Trophoblast cell (in vitro differentiated cells and primary cell): ENCODE measurements around the gene CD69.
A peak's percentile ranks its signal among the peaks of the same experiment; 100 is the strongest.
"Not testable (repeated sequence)": the region's sequence is repeated elsewhere in the genome, so short reads cannot be mapped to it uniquely, and the experiment has no call there.

ENCODE experiments used
- DNase-seq, 2 donors: peaks; one replicate each; pipeline ENCODE4 v3.0.0-alpha.2; 2016
- H2AFZ ChIP-seq: 2 replicates; pipeline ENCODE4 v1.6.1; 2013; ENCODE audit warnings: low read length, moderate library complexity, mild to moderate bottlenecking; ENCODE audit not compliant: insufficient read depth, poor library complexity
- H2AK5ac ChIP-seq: 2 replicates; pipeline ENCODE4 v1.6.1; 2013; ENCODE audit warnings: mild to moderate bottlenecking, low read length
- H2BK120ac ChIP-seq: 2 replicates; pipeline ENCODE4 v1.6.1; 2013; ENCODE audit warnings: low read length, mild to moderate bottlenecking, moderate library complexity; ENCODE audit not compliant: insufficient read depth, poor library complexity
- H2BK12ac ChIP-seq: 2 replicates; pipeline ENCODE4 v1.6.1; 2013; ENCODE audit warnings: mild to moderate bottlenecking, low read length, moderate library complexity
- H2BK5ac ChIP-seq: 2 replicates; pipeline ENCODE4 v1.6.1; 2013; ENCODE audit warnings: low read length, low read depth, moderate library complexity, mild to moderate bottlenecking; ENCODE audit not compliant: poor library complexity
- H3K14ac ChIP-seq: 2 replicates; pipeline ENCODE4 v1.6.1; 2013; ENCODE audit warnings: mild to moderate bottlenecking, low read length
- H3K18ac ChIP-seq: 2 replicates; pipeline ENCODE4 v1.6.1; 2013; ENCODE audit warnings: mild to moderate bottlenecking, low read length
- H3K23ac ChIP-seq: 2 replicates; pipeline ENCODE4 v1.6.1; 2013; ENCODE audit warnings: low read length
- H3K27ac ChIP-seq: 2 replicates; pipeline ENCODE4 v1.5.1; 2013; ENCODE audit warnings: low read depth, mild to moderate bottlenecking, inconsistent platforms, low read length, moderate library complexity
- H3K27me3 ChIP-seq: 2 replicates; pipeline ENCODE4 v1.6.1; 2013; ENCODE audit warnings: inconsistent platforms, mild to moderate bottlenecking, low read length, moderate library complexity; ENCODE audit not compliant: insufficient read depth
- H3K36me3 ChIP-seq, 2 experiments: 1 replicate in 1 of 2; 2 replicates in 1 of 2; pipeline ENCODE4 v1.6.1; 2013; ENCODE audit warnings: low read length in 2 of 2, mild to moderate bottlenecking in 2 of 2, moderate library complexity in 1 of 2; ENCODE audit not compliant: insufficient read depth in 2 of 2, control insufficient read depth in 1 of 2
- H3K4ac ChIP-seq: 2 replicates; pipeline ENCODE4 v1.6.1; 2013; ENCODE audit warnings: low read depth, mild to moderate bottlenecking, low read length, moderate library complexity
- H3K4me1 ChIP-seq, 2 experiments: 1 replicate in 1 of 2; 2 replicates in 1 of 2; pipeline ENCODE4 v1.6.1; 2013; ENCODE audit warnings: low read length in 2 of 2, mild to moderate bottlenecking in 2 of 2, moderate library complexity in 1 of 2; ENCODE audit not compliant: insufficient read depth in 2 of 2, control insufficient read depth in 1 of 2
- H3K4me2 ChIP-seq: 2 replicates; pipeline ENCODE4 v1.6.1; 2013; ENCODE audit warnings: inconsistent platforms, mild to moderate bottlenecking, low read length, moderate library complexity
- H3K4me3 ChIP-seq: 2 replicates; pipeline ENCODE4 v1.5.1; 2013; ENCODE audit warnings: mild to moderate bottlenecking, low read depth, low read length, inconsistent platforms
- H3K79me1 ChIP-seq: one replicate; pipeline ENCODE4 v1.6.1; 2013; ENCODE audit warnings: low read length
- H3K79me2 ChIP-seq: 2 replicates; pipeline ENCODE4 v1.6.1; 2013; ENCODE audit warnings: low read length, mild to moderate bottlenecking; ENCODE audit not compliant: control insufficient read depth, insufficient read depth, poor library complexity
- H3K9ac ChIP-seq: 2 replicates; pipeline ENCODE4 v1.6.1; 2013; ENCODE audit warnings: mild to moderate bottlenecking, low read length
- H3K9me3 ChIP-seq: 2 replicates; pipeline ENCODE4 v1.6.1; 2013; ENCODE audit warnings: low read depth, mild to moderate bottlenecking, control low read depth, inconsistent platforms, low read length; ENCODE audit not compliant: insufficient read depth
- H4K12ac ChIP-seq: 2 replicates; pipeline ENCODE4 v1.6.1; 2013; ENCODE audit warnings: low read depth, mild to moderate bottlenecking, low read length, moderate library complexity
- H4K8ac ChIP-seq: 2 replicates; pipeline ENCODE4 v1.6.1; 2013; ENCODE audit warnings: low read depth, mild to moderate bottlenecking, low read length, moderate library complexity
- H4K91ac ChIP-seq: one replicate; pipeline ENCODE4 v1.6.1; 2013; ENCODE audit warnings: low read depth, mild to moderate bottlenecking, low read length, moderate library complexity
- WGBS: extraction: QIAGEN DNeasy Blood & Tissue Kit; methylation state at CpG from one replicate; pipeline ENCODE4 v1.1.7; 2013; ENCODE audit warnings: missing lambda C conversion rate; ENCODE audit not compliant: insufficient read length, insufficient coverage; ENCODE audit errors: extremely low coverage; 5-methylcytosine and 5-hydroxymethylcytosine counted together

The CD69 gene

DNA sequence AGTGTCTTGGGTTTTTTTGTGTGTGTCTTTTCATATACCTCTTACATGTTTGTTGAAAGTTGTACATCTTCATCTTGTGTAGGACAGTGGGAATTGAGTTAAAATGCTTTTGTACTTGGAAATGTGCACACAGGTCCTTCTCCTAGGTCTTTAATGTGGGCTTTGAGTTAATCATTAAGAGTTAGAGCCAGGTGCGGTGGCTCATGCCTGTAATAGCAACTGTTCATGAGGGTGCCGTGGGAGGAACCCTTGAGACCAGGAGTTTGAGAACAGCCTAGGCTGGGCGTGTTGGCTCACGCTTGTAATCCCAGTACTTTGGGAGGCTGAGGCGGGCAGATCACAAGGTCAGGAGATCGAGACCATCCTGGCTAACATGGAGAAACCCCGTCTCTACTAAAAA lies 41.7 kb downstream of the CD69 start:
- H2AFZ ChIP-seq = no peak overlapping the region
- no peak overlapping the region for H3K9ac ChIP-seq
- peaks cover 0 to 2% of the 10 kb centered on the region in 2 experiments for H3K4me1 ChIP-seq
- H3K9me3 ChIP-seq = no peaks in the 10 kb centered on the region
- no peaks in the 10 kb centered on the region for H3K36me3 ChIP-seq
- H2AK5ac ChIP-seq = no peak overlapping the region
- no peak overlapping the region for H3K4ac ChIP-seq
- H3K79me2 ChIP-seq = no peaks in the 10 kb centered on the region
- no peak overlapping the region for H3K23ac ChIP-seq
- no peak overlapping the region for H4K91ac ChIP-seq
- H3K79me1 ChIP-seq = no peaks in the 10 kb centered on the region
- H4K12ac ChIP-seq = no peak overlapping the region
- no CpG with 5 or more reads among the region's 7 CpGs for WGBS
- H2BK12ac ChIP-seq = no peak overlapping the region
- H3K27ac ChIP-seq = no peak overlapping the region
- H4K8ac ChIP-seq = no peak overlapping the region
- no peak overlapping the region for H2BK5ac ChIP-seq
- no peak for DNase-seq
- H2BK120ac ChIP-seq = no peak overlapping the region
- H3K27me3 ChIP-seq = no peaks in the 10 kb centered on the region
- H3K4me2 ChIP-seq = no peak overlapping the region
- no peak overlapping the region for H3K14ac ChIP-seq
- no peak overlapping the region for H3K4me3 ChIP-seq
- no peak overlapping the region for H3K18ac ChIP-seq

- H2AFZ ChIP-seq = no peak overlapping the region
- H2BK12ac ChIP-seq = no peak overlapping the region
- no peaks in the 10 kb centered on the region for H3K27me3 ChIP-seq
- no peaks in the 10 kb centered on the region for H3K79me1 ChIP-seq
- no peak overlapping the region for H2AK5ac ChIP-seq
- no peak overlapping the region for H4K91ac ChIP-seq
- H3K27ac ChIP-seq = no peak overlapping the region
- no peak overlapping the region for H3K9ac ChIP-seq
- H3K9me3 ChIP-seq = no peaks in the 10 kb centered on the region
- no CpG with 5 or more reads among the region's 15 CpGs for WGBS
- H3K23ac ChIP-seq = no peak overlapping the region
- DNase-seq = no peak
- H2BK120ac ChIP-seq = no peak overlapping the region
- H3K4ac ChIP-seq = no peak overlapping the region
- H3K14ac ChIP-seq = no peak overlapping the region
- no peak overlapping the region for H3K18ac ChIP-seq
- no peaks in the 10 kb centered on the region for H3K36me3 ChIP-seq
- H2BK5ac ChIP-seq = no peak overlapping the region
- H3K4me1 ChIP-seq = peaks cover 0 to 1% of the 10 kb centered on the region in 2 experiments
- no peak overlapping the region for H3K4me3 ChIP-seq
- H4K8ac ChIP-seq = no peak overlapping the region
- H3K79me2 ChIP-seq = no peaks in the 10 kb centered on the region
- no peak overlapping the region for H4K12ac ChIP-seq
- H3K4me2 ChIP-seq = no peak overlapping the region
These were observed 43.4 kb downstream of the CD69 start for GRCh38 chr12:9717070-9717925.

GRCh38 chr12:9713032-9713558 lies 47.6 kb downstream of the CD69 start:
- not testable (repeated sequence) for H4K8ac ChIP-seq, H3K4me3 ChIP-seq, H3K4me1 ChIP-seq, H3K9me3 ChIP-seq, H3K9ac ChIP-seq, H3K4me2 ChIP-seq, H3K18ac ChIP-seq, H2BK120ac ChIP-seq, H2AFZ ChIP-seq, H3K14ac ChIP-seq, H3K79me1 ChIP-seq, DNase-seq, H2AK5ac ChIP-seq, H4K91ac ChIP-seq, H4K12ac ChIP-seq, H3K79me2 ChIP-seq, H3K27ac ChIP-seq, H2BK12ac ChIP-seq, H3K4ac ChIP-seq, H3K23ac ChIP-seq, H3K36me3 ChIP-seq, H3K27me3 ChIP-seq, H2BK5ac ChIP-seq
- no CpG with 5 or more reads among the region's 6 CpGs for WGBS

- H4K12ac ChIP-seq = no peak overlapping the region
- H3K9ac ChIP-seq = no peak overlapping the region
- H3K27ac ChIP-seq = no peak overlapping the region
- H3K79me1 ChIP-seq = no peaks in the 10 kb centered on the region
- peaks cover 5 to 7% of the 10 kb centered on the region in 2 experiments for H3K4me1 ChIP-seq
- DNase-seq = peak in 1 of 2 donors; percentile 75
- no peak overlapping the region for H3K18ac ChIP-seq
- no peaks in the 10 kb centered on the region for H3K36me3 ChIP-seq
- no peaks in the 10 kb centered on the region for H3K79me2 ChIP-seq
- no CpG with 5 or more reads among the region's 1 CpG for WGBS
- H3K9me3 ChIP-seq = no peaks in the 10 kb centered on the region
- H2AFZ ChIP-seq = no peak overlapping the region
- no peak overlapping the region for H2BK120ac ChIP-seq
- H3K4ac ChIP-seq = no peak overlapping the region
- no peak overlapping the region for H4K8ac ChIP-seq
- no peak overlapping the region for H2AK5ac ChIP-seq
- no peak overlapping the region for H4K91ac ChIP-seq
- no peak overlapping the region for H3K4me3 ChIP-seq
- no peak overlapping the region for H3K4me2 ChIP-seq
- no peak overlapping the region for H2BK12ac ChIP-seq
- no peaks in the 10 kb centered on the region for H3K27me3 ChIP-seq
- H2BK5ac ChIP-seq = no peak overlapping the region
- no peak overlapping the region for H3K14ac ChIP-seq
- no peak overlapping the region for H3K23ac ChIP-seq
These were observed 49.0 kb downstream of the CD69 start for GRCh38 chr12:9711664-9712063.
